DND-41 (cell line): ENCODE results near the gene TMEM186.

Experiments
- EZH2 ChIP-seq: IDR thresholded peaks from 3 replicates; pipeline ENCODE4 v1.6.1; 2012; ENCODE audit warnings: borderline replicate concordance, low read depth, mild to moderate bottlenecking, moderate library complexity, low read length, inconsistent platforms; ENCODE audit not compliant: severe bottlenecking
- TF ChIP-seq, protein P1 (sequence below): IDR thresholded peaks from 2 replicates; pipeline ENCODE4 v1.5.1; 2012; ENCODE audit warnings: borderline replicate concordance, low read length, moderate library complexity, mild to moderate bottlenecking; ENCODE audit not compliant: poor library complexity, severe bottlenecking; ENCODE audit errors: extremely low read depth

DNA sequence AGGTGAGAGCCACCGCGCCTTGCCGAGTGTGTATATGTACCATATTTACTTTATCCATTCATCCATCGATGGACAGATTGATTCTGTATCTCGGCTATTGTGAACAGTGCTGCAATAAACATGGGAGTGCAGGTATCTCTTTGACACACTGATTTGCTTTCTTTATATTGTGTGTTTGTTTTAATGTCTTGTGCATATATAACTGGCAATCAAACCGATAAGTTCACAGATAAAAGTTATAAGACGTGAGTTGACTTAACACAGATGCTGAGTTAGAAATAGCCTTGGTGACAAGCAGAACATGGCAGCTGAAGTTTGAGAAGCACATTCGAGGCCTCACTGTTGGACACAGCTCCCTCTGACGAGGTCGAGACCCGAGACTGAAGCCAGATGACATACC lies 23.2 kb downstream of the TMEM186 start:
- TF ChIP-seq, protein P1, sequence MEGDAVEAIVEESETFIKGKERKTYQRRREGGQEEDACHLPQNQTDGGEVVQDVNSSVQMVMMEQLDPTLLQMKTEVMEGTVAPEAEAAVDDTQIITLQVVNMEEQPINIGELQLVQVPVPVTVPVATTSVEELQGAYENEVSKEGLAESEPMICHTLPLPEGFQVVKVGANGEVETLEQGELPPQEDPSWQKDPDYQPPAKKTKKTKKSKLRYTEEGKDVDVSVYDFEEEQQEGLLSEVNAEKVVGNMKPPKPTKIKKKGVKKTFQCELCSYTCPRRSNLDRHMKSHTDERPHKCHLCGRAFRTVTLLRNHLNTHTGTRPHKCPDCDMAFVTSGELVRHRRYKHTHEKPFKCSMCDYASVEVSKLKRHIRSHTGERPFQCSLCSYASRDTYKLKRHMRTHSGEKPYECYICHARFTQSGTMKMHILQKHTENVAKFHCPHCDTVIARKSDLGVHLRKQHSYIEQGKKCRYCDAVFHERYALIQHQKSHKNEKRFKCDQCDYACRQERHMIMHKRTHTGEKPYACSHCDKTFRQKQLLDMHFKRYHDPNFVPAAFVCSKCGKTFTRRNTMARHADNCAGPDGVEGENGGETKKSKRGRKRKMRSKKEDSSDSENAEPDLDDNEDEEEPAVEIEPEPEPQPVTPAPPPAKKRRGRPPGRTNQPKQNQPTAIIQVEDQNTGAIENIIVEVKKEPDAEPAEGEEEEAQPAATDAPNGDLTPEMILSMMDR, result no peak
- no peak for TF ChIP-seq EZH2
